ENCODE results near the gene NPTN. TPM values are rescaled to one million over a fixed set of nuclear protein-coding genes. Genes with fewer than 3 reads are reported as not detected.

NPTN gene
- total and polyA plus RNA-seq, 2 of the 13 experiments (the other 11 are each of a cell fraction or from before 2014, with no cell fraction given), result 78.0 to 110 TPM

DNA sequence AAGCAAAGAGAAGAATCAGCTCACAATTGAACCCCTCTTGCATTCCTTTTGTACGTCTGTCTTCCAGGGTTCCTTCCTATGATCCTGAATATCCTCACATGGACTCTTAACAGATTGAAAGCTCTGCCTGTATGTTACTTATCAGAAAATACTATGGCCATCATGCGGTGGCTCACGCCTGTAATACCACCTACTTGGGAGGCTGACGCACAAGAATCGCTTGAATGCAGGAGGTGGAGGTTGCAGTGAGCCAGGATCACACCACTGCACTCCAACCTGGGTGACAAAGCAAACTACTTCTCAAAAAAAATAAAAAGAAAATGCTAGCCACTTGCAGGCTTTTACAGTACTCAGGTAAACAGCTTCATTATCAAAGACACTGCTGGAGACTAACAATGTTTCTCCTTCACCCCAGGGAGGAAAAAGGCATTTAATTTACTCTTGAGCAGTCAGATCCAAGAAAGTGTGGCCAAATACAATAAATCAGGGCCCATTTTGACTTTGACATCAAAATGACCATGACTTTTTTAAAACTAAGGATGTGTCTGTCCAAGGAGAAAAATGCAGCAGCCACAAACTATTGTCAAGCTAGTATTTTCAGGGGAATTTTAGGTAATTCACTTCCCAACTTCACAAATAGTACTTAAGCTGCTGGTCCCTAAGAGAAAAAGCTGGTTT, 27.3 kb downstream of the NPTN start (continued):
- TF ChIP-seq, protein P1, sequence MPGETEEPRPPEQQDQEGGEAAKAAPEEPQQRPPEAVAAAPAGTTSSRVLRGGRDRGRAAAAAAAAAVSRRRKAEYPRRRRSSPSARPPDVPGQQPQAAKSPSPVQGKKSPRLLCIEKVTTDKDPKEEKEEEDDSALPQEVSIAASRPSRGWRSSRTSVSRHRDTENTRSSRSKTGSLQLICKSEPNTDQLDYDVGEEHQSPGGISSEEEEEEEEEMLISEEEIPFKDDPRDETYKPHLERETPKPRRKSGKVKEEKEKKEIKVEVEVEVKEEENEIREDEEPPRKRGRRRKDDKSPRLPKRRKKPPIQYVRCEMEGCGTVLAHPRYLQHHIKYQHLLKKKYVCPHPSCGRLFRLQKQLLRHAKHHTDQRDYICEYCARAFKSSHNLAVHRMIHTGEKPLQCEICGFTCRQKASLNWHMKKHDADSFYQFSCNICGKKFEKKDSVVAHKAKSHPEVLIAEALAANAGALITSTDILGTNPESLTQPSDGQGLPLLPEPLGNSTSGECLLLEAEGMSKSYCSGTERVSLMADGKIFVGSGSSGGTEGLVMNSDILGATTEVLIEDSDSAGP (CRISPR knock-in tag; IDR thresholded peaks at IDR 0.05; ENCODE audit: borderline replicate concordance), result no peak
- no peak for TF ChIP-seq NKX3-1 (CRISPR knock-in tag; IDR thresholded peaks at IDR 0.05)

DNA sequence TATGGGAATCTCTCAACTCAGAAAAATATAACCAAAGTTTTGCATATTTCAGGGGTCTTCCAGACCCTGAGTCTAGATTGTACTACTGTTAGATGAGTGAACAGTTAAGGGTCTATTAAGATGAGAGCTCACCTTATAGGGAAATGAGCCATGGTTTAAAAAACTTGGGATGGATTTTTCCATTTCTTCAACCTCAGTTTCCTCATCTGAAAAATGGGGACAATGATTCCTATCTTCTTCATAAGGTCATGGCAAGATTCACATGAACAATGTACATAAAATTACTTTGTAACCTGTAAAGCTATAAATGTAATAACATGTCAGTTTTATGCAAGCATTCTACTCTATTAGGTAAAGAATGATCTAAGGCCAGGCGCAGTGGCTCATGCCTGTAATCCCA, 28.7 kb downstream of the NPTN start:
- H3K4me1 ChIP-seq (ENCODE audit: insufficient read depth, low read length), result peaks cover 57% of the 10 kb centered on the region
- no peak overlapping the region for H3K4me3 ChIP-seq (replicated peaks in 1 of 3; ENCODE audit: insufficient read depth in 1 of 3, low read depth in 2 of 3, low read length in 3 of 3)
- no peaks in the 10 kb centered on the region; a peak in 1 of 5 replicates for H3K36me3 ChIP-seq (replicated peaks in 1 of 2; ENCODE audit: control insufficient read depth in 1 of 2, insufficient read depth in 2 of 2, low read length in 2 of 2)
- H4K20me1 ChIP-seq (ENCODE audit: insufficient read depth, low read length), result peaks cover 48% of the 10 kb centered on the region
- in situ Hi-C loops (cut with HindIII; ENCODE audit: extremely low pct_ligation_motif_present, low pct_unique_long_range_greater_than_20kb) (no loop called here), intact Hi-C loops (cut with micrococcal nuclease; ENCODE audit: unreplicated experiment) (no loop called here)
- TF ChIP-seq KLF13 (CRISPR knock-in tag; IDR thresholded peaks at IDR 0.05) (no peak), ZIK1 (CRISPR knock-in tag; IDR thresholded peaks at IDR 0.05; ENCODE audit: borderline replicate concordance, low read depth) (no peak), ZNF629 (CRISPR knock-in tag; conservative IDR thresholded peaks at IDR 0.05) (peak; percentile 79)
- no peak overlapping the region for H3K4me2 ChIP-seq (ENCODE audit: low read depth, low read length)
- no TSS peak for BruUV-seq (replicated peaks)
- ChIA-PET CTCF (ENCODE audit: low intra/inter-chr PET ratio, low total read pairs) (no interaction called here), POLR2A (interaction anchor here (1.9 kb wide), 1 partner anchor 29 kb away, joined by 9 read pairs; the partner anchor contains the start of gene NPTN)
- H2AFZ ChIP-seq (ENCODE audit: low read length), result no peak overlapping the region
- H3K27me3 ChIP-seq (ENCODE audit: control insufficient read depth in 1 of 2, insufficient read depth in 2 of 2, low read length in 2 of 2), result no peaks in the 10 kb centered on the region
- WGBS (ENCODE audit: low lambda C conversion rate), result 100% methylated on average over 1 of the region's 1 CpG
- FAIRE-seq (no peak), ATAC-seq (no peak), DNase-seq (ENCODE audit: low spot score) (no peak)
- H3K9me3 ChIP-seq (ENCODE audit: low read length), result no peaks in the 10 kb centered on the region
- H3K9ac ChIP-seq (ENCODE audit: insufficient read depth, low read depth, low read length), result no peak overlapping the region
- no peak overlapping the region for H3K27ac ChIP-seq (ENCODE audit: extremely low read length, insufficient read depth, low read length)
- H3K79me2 ChIP-seq (ENCODE audit: insufficient read depth, low read length), result peaks cover 86% of the 10 kb centered on the region

All from HepG2 (cell line).